ENCODE data around the gene N4BP2L2. TPM values are rescaled to one million over a fixed set of nuclear protein-coding genes. Genes with fewer than 3 reads are reported as not detected.
A peak's percentile ranks its signal among the peaks of the same experiment; 100 is the strongest.

Gene N4BP2L2
- total RNA-seq, 1 donor from 2014 or later = 186 TPM

DNA sequence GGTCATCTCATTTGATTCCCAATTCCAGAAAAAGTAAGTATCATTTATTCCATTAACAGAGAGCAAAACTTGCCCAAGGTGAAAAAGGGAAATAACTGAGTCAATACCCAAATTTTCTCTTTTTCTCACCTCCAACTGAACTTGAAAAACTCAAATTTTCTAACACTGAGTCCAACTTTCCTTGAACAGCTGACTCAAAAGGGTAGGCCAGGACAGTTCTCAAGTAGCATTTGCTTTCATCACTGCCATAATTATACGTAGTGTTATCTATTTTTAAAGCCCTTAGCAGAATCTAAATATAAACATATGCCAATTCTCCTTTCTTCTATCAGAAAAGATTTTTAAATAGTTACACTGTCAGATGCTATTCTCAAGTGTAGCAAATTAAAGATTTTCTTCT lies 3.5 kb downstream of the N4BP2L2 start:
- FAIRE-seq (no peak), DNase-seq (ENCODE audit: low spot score in 2 of 2) (no peak)

DNA sequence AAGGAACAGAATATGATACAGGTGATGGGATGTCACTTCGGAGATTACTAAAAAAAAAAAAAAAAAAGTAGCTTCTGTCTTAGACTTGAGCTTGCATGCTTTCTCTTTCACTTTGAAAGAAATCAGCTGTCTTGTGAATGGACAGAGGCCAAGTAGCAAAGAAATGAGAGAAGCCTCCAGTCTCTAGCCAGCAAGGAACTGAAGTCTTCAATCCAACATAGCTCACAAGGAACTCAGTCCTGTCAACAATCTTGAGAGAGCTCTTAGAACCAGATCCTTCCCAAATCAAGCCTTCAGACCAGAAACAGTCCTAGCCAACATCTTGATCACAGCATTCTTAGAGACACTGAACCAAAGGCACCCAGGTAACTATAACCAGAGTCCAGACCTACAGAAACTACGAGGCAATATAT lies 7.7 kb downstream of the N4BP2L2 start:
- DNase-seq (ENCODE audit: low spot score in 2 of 2) (peak in 1 of 2 donors; percentile 3), FAIRE-seq (no peak)

GRCh38 chr13:32528358-32528757 lies 10.2 kb downstream of the N4BP2L2 start:
- FAIRE-seq (no peak), DNase-seq (ENCODE audit: low spot score in 2 of 2) (no peak)

GRCh38 chr13:32527151-32527550 lies 11.4 kb downstream of the N4BP2L2 start:
- no peak for FAIRE-seq
- no peak for DNase-seq (ENCODE audit: low spot score in 2 of 2)

GRCh38 chr13:32525766-32526165 lies 12.8 kb downstream of the N4BP2L2 start:
- FAIRE-seq = no peak
- no peak for DNase-seq (ENCODE audit: low spot score in 2 of 2)

- FAIRE-seq = peak; percentile 49
- DNase-seq (ENCODE audit: low spot score in 2 of 2) = no peak
Observed at GRCh38 chr13:32515246-32515645, 23.3 kb downstream of the N4BP2L2 start.

DNA sequence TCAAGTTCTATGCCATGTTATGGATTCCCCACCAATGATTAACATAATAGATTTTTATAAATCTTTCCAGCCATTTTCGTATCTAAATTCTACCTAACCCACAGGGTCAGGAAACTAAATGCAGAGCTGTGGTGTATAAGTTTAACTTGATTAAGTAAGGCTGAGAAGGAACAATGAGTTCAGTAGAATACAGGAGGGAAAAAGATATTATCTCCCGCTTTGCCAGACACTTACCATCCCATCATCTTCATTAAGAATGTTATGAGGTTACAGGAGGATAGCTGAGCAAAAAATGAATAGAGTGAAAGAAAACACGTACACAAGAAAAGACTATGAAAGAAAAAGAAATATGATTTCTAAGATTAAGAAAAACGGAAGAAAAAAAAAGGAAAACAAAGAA lies 27.1 kb downstream of the N4BP2L2 start:
- FAIRE-seq (no peak), DNase-seq (ENCODE audit: low spot score in 2 of 2) (no peak)

DNA sequence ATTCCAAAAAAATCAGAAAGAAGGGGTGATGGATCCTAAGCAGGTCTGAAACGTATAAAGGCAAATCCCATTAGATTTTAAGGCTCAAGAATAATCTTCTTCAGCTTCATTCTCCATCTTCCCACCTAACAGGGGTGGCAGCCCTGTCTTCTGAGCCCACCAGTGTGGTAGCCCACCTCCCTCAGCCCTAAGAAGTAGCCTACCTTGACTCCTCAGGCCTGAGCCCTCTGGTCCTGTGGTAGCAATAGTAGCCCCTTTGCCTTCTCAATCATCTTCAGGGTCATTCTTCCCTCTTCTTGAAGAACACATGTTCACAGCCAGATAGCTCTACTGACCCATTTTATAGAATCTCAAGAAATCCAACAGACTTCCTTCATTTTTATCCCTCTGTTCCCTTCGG lies 33.7 kb downstream of the N4BP2L2 start:
- FAIRE-seq (no peak), DNase-seq (ENCODE audit: low spot score in 2 of 2) (no peak)

DNA sequence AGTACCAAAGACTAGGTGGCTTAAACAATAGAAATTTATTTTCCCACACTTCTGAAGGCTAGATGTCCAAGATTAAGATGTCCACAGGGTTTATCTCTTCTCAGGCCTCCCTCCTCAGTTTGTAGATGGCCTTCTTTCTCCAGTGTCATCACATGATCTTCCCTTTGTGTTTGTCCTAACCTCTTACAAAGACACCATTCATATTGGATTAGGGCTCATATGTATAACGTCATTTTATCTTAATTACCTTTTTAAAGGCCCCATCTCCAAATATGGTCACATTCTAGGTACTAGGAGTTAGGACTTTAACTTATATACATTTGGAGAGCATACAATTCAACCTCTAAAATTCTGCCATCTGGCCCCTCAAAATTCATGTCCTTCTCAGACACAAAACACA lies 34.3 kb downstream of the N4BP2L2 start:
- no peak for FAIRE-seq
- no peak for DNase-seq (ENCODE audit: low spot score in 2 of 2)

DNA sequence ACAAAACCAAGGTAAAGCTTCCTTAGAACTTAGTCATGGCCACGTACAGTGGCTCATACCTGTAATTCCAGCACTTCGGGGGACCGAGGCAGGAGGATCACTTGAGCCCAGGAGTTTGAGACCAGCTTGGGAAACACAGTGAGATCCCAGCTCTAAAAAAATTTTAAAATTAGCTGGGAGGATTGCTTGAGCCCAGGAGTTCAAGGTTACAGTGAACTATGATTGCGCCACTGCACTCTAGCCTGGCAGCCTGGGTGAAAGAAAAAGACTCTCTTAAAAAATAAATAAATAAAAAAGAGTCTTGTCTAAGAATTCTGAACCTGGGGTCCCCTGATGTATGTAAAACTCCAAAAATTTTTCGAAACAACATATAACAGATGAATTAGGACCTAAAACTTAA lies 34.9 kb downstream of the N4BP2L2 start:
- no peak for FAIRE-seq
- no peak for DNase-seq (ENCODE audit: low spot score in 2 of 2)

- FAIRE-seq (no peak), DNase-seq (ENCODE audit: low spot score in 2 of 2) (no peak)
Observed at GRCh38 chr13:32501064-32501463, 37.5 kb downstream of the N4BP2L2 start.

- FAIRE-seq (no peak), DNase-seq (ENCODE audit: low spot score in 2 of 2) (no peak)
Observed at GRCh38 chr13:32499538-32500210, 38.9 kb downstream of the N4BP2L2 start.

DNA sequence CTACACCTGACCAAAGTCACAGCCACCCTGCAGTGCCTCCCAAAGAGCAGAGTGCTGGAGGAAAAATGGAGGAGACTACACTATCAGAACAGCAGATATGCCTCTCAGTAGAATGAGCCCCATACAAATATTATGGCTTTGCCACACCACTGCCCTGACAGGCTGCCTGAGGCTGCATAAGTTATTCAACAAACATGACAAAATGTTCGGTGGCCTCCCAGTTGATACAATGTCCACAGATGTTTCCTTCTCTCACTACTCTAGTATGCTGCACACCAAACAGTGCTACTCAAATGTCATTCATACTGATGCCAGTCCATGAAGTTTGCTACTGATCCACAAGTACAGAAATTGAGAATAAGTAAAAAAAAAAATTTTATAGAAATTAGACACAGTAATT lies 41.0 kb downstream of the N4BP2L2 start:
- FAIRE-seq (no peak), DNase-seq (ENCODE audit: low spot score in 2 of 2) (no peak)

DNA sequence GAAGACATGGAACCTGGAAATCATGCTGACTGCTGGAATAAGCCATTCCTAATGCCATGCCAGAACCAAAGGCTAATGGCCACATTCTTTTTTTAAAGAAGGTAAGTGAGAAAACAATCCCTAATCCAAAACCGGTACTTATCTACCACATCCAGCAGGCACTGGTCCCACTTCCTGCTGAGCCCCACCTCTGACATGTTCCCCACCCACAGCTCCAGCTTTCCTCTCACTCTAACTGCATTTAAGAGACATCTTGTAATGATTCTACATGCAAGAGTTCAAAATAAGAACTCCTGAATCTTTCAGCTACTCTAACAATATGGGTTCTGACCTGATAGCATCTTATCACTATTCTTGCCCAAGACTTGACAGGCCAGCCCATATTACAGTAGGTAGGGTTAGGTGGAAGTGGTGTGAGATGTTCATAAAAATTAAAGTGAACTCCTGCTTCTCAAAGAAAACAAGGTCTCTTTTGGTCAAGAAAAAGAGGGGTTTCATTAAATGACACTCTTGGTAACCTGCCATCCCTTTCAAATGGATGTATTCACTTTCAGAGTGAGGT lies 41.9 kb downstream of the N4BP2L2 start:
- no peak for FAIRE-seq
- no peak for DNase-seq (ENCODE audit: low spot score in 2 of 2)

DNA sequence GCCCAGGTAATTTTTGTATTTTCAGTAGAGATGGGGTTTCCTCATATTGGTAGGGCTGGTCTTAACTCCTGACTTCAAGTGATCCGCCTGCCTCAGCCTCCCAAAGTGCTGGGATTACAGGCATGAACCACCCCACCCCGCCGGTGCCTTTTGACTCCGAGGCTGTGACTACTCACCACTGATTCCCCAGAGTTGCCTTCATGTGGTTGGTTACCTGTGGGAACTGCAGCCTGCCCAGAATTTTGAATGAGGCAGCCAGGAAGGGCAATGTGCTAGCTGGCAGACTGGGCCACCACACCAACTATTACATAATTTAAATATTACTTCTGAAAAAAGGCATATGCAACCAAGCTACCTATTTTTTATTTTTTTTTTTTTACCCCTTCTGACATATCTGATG lies 42.8 kb downstream of the N4BP2L2 start:
- no peak for DNase-seq (ENCODE audit: low spot score in 2 of 2)

DNA sequence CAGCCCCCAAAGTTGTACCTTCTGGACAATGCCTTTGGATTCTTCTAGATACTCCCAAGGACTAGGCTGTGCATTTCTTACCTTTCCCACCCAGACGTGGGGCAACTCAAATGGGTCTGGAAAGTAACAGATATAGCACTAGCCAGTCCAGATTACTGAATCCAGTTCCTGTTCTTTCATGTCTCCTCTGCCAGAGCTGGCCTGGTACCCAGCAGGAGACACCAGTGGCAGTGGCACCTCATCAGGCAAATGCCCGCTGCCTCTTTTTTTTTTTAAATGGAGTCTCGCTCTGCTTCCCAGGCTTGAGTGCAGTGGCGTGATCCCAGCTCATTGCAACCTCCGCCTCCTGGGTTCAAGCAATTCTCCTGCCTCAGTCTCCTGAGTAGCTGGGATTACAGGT lies 43.2 kb downstream of the N4BP2L2 start:
- FAIRE-seq (no peak), DNase-seq (ENCODE audit: low spot score in 2 of 2) (no peak)

More for the DNA sequence above, 42.8 kb downstream of the N4BP2L2 start:
- no peak for FAIRE-seq

- no peak for DNase-seq (ENCODE audit: low spot score in 2 of 2)
- no peak for FAIRE-seq
Observed at GRCh38 chr13:32491028-32491427, 47.6 kb downstream of the N4BP2L2 start.

- DNase-seq (ENCODE audit: low spot score in 2 of 2) = no peak
- no peak for FAIRE-seq
Observed at GRCh38 chr13:32476892-32477291, 61.7 kb downstream of the N4BP2L2 start.

DNA sequence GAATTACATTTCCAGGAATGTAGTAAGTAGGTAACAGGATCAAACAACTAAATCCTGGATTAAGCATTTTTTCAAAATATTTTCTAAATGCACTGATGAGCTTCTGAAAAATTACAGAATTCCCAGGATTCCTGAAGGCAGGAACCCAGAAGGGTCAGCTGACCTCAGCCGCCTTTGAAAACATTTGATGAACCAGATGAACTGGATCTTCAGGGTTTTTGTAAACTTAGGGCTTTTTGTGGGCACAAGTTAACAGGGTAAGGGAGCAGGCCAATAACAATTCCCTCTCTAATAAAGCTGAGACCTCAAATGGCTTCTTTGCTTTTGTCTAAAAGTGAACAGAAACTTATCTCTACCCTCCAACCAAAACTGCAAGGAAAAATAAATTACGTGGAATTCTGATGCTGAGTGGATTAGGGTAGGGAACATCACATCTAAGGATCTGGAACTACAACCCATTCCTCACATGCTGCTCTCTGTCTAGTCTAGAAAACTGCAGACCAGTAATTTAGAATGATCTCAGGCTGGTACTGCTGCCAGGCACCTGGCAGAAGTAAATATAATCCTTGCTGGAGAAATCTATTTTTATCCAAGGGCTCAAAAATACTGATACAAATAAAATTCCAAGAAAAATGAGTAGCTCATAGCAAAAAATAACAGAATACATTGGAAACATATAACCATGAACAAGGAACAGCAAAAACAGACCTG lies 62.4 kb downstream of the N4BP2L2 start:
- DNase-seq (ENCODE audit: low spot score in 2 of 2) (no peak), FAIRE-seq (no peak)

- FAIRE-seq (no peak), DNase-seq (ENCODE audit: low spot score in 2 of 2) (no peak)
Observed at GRCh38 chr13:32474999-32475792, 63.4 kb downstream of the N4BP2L2 start.

GRCh38 chr13:32473650-32474049 lies 64.9 kb downstream of the N4BP2L2 start:
- no peak for DNase-seq (ENCODE audit: low spot score in 2 of 2)
- FAIRE-seq = no peak

Data from frontal cortex (tissue), 4 donors.